Caki2 (cell line): ENCODE measurements around the gene PIN4. TPM values are rescaled to one million over a fixed set of nuclear protein-coding genes. Genes with fewer than 3 reads are reported as not detected.

Source experiments
- total RNA-seq: library from RNA; depleted of rRNA; stranded (reverse); fragments of >200 nt; shearing (Covaris generic); gene quantifications from 2 replicates; pipeline ENCODE4 v1.2.3, GENCODE V29; 2014; ENCODE audit warnings: low replicate concordance; rRNA removed

PIN4 gene
- total RNA-seq, 1 experiment from 2014 or later, result 7.1 TPM

Other genes starting within 250 kb of the PIN4 start
- 0.27 and 0.90 TPM in 2 replicates for gene RTL5, start 49.8 kb upstream of the PIN4 start, total RNA-seq
- 3.4 and 5.5 TPM in 2 replicates for gene ERCC6L, start 57.3 kb downstream of the PIN4 start, total RNA-seq
- 822 and 904 TPM in 2 replicates for gene RPS4X, start 95.5 kb downstream of the PIN4 start, total RNA-seq
- not detected in 2 replicates for gene CITED1, start 124.2 kb downstream of the PIN4 start, total RNA-seq